KMS-11 (cell line): ENCODE data around the gene GFER.
"Not testable (repeated sequence)": the region's sequence is repeated elsewhere in the genome, so short reads cannot be mapped to it uniquely, and the experiment has no call there.

Experiments used
- H2AFZ ChIP-seq: fragments of 200-600 bp; sonication (generic); 2 replicates; pipeline ENCODE4 v1.6.1; 2016; ENCODE audit warnings: antibody characterized with exemption, mixed run types, low read depth
- H3K27ac ChIP-seq: fragments of 200-600 bp; sonication (generic); 2 replicates; pipeline ENCODE4 v1.6.1; 2016; ENCODE audit warnings: mild to moderate bottlenecking, mixed run types
- H3K27me3 ChIP-seq: fragments of 200-600 bp; sonication (generic); 2 replicates; pipeline ENCODE4 v1.6.1; 2017; ENCODE audit warnings: mild to moderate bottlenecking, low read depth, mixed run types, moderate library complexity; ENCODE audit not compliant: insufficient read depth
- H3K36me3 ChIP-seq: fragments of 200-600 bp; sonication (generic); 2 replicates; pipeline ENCODE4 v1.6.1; 2017; ENCODE audit warnings: mild to moderate bottlenecking, mixed run types; ENCODE audit not compliant: insufficient read depth
- H3K4me1 ChIP-seq: fragments of 200-600 bp; sonication (generic); 2 replicates; pipeline ENCODE4 v1.6.1; 2016; ENCODE audit warnings: mild to moderate bottlenecking, low read depth, mixed run types; ENCODE audit not compliant: poor library complexity, severe bottlenecking
- H3K4me2 ChIP-seq: fragments of 200-600 bp; sonication (generic); 2 replicates; pipeline ENCODE4 v1.7.0; 2016; ENCODE audit warnings: mild to moderate bottlenecking, mixed run types
- H3K4me3 ChIP-seq: fragments of 200-600 bp; sonication (generic); IDR thresholded peaks from 2 replicates; pipeline ENCODE4 v1.6.1; 2017; ENCODE audit warnings: low read depth, low read length, mixed read lengths; ENCODE audit not compliant: insufficient read depth
- H3K79me2 ChIP-seq: fragments of 200-600 bp; sonication (generic); 2 replicates; pipeline ENCODE4 v1.6.1; 2016; ENCODE audit warnings: low read depth, mixed run types; ENCODE audit not compliant: insufficient read depth
- H3K9ac ChIP-seq: fragments of 200-600 bp; sonication (generic); 2 replicates; pipeline ENCODE4 v1.6.1; 2016; ENCODE audit warnings: mild to moderate bottlenecking, mixed run types
- H4K20me1 ChIP-seq: fragments of 200-600 bp; sonication (generic); 2 replicates; pipeline ENCODE4 v1.6.1; 2016; ENCODE audit warnings: mild to moderate bottlenecking, mixed run types; ENCODE audit not compliant: insufficient read depth
- TF ChIP-seq, protein P1 (sequence below): fragments of 200-600 bp; sonication (generic); conservative IDR thresholded peaks from 2 replicates; pipeline ENCODE4 v1.6.1; 2017; ENCODE audit warnings: low read depth, mild to moderate bottlenecking, antibody characterized with exemption, low read length, moderate library complexity, mixed read lengths

GFER gene

DNA sequence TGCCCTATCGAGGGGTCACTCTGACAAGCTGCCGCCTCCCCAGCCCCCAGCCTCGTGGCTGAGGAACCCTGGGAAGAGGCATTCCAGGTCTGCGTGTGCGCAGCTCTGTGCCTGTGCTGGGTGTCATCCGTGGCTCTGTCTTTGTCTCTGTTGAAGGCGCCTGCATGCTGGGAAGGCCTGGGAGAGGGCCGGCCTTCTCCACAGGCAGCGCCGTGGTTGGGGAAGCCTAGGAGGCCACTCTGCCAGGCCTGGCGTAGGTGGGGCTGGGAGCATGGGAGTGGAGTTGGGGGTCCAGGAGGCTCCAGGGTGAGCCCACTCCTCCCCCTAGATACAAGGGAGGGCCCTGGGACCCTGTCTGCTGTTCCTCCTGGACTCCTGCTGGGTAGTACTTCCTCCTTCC, 46.0 kb downstream of the GFER start:
- H3K9ac ChIP-seq: no peak overlapping the region
- TF ChIP-seq, protein P1, sequence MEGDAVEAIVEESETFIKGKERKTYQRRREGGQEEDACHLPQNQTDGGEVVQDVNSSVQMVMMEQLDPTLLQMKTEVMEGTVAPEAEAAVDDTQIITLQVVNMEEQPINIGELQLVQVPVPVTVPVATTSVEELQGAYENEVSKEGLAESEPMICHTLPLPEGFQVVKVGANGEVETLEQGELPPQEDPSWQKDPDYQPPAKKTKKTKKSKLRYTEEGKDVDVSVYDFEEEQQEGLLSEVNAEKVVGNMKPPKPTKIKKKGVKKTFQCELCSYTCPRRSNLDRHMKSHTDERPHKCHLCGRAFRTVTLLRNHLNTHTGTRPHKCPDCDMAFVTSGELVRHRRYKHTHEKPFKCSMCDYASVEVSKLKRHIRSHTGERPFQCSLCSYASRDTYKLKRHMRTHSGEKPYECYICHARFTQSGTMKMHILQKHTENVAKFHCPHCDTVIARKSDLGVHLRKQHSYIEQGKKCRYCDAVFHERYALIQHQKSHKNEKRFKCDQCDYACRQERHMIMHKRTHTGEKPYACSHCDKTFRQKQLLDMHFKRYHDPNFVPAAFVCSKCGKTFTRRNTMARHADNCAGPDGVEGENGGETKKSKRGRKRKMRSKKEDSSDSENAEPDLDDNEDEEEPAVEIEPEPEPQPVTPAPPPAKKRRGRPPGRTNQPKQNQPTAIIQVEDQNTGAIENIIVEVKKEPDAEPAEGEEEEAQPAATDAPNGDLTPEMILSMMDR: no peak
- H3K79me2 ChIP-seq: no peaks in the 10 kb centered on the region
- H3K36me3 ChIP-seq: no peaks in the 10 kb centered on the region
- peaks cover 18% of the 10 kb centered on the region for H3K4me1 ChIP-seq
- no peak overlapping the region for H3K27ac ChIP-seq
- H3K27me3 ChIP-seq: peaks cover 17% of the 10 kb centered on the region
- no peak overlapping the region for H2AFZ ChIP-seq
- no peak overlapping the region for H3K4me3 ChIP-seq
- H4K20me1 ChIP-seq: no peaks in the 10 kb centered on the region
- no peak overlapping the region for H3K4me2 ChIP-seq

DNA sequence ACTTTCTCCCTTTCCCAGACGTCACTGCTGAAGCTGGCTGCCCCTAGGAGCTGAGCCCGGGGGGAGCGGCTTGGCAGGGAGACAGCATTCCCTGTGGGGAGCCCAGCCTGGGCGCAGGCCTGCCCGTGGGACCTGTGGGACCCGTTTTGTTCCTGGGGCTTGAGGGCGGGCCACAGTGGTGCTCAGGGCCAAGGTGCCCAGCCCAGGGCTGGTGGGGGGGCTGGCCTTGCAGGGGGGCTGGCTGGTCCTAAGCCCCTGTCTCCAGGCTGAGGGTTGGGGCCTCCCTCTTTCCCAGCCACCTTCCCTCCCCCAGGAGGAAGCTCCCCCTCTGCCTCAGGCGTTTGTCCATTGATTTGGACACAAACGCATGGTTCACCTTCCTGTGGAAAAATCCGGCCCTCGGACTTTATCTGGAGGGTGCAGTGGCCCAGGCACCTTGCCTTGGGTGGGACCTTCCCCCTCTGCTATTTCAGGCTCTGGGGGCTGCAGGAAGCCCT, 47.1 kb downstream of the GFER start:
- no peaks in the 10 kb centered on the region for H4K20me1 ChIP-seq
- H3K27me3 ChIP-seq: peaks cover 12% of the 10 kb centered on the region
- H3K9ac ChIP-seq: no peak overlapping the region
- H3K36me3 ChIP-seq: no peaks in the 10 kb centered on the region
- no peak overlapping the region for H2AFZ ChIP-seq
- H3K4me3 ChIP-seq: no peak overlapping the region
- H3K79me2 ChIP-seq: no peaks in the 10 kb centered on the region
- H3K27ac ChIP-seq: no peak overlapping the region
- TF ChIP-seq, protein P1: no peak
- peaks cover 18% of the 10 kb centered on the region for H3K4me1 ChIP-seq
- H3K4me2 ChIP-seq: no peak overlapping the region

DNA sequence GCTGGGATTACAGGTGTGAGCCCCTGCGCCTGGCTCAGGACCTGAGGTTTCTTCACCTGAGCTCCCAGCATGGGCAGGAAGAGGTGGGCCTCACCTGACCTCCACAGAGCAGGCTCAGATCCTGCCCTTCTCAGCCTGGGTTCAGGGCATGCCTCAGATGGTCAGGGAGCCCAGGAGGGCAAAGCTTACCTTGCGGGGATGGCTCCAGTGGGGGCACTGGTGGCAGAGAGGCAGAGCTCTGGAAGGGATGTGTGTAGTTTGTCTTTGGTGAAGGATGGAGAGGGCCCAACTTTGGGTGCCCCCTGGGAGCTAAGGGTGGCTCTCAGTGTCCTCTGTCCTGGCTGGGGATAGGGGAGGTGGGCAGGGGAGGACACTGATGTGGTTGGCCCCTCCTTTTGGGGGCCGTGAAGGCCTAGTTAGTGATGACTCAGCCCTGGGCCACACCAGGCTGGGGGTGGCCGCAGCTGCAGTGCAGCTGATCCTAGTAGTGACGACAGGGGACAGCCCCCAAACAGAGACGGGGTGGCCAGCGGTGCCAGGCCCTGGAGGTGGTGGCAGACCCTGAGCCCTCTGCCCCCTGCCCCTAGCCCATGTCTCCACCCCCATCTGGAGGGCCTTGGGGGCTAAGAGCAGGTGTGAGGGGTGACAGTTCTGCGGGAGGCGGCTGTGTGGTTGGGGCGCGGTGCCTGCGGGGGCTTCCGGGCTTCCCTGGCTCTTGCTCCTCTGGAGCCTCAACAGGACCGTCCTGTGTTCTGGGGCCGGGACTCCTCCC, 48.5 kb downstream of the GFER start:
- H2AFZ ChIP-seq: no peak overlapping the region
- H3K9ac ChIP-seq: no peak overlapping the region
- peaks cover 16% of the 10 kb centered on the region for H3K4me1 ChIP-seq
- H3K79me2 ChIP-seq: no peaks in the 10 kb centered on the region
- peak overlapping the region; percentile 11; the same call in 1 of the 2 replicates for H3K4me2 ChIP-seq
- no peaks in the 10 kb centered on the region for H3K36me3 ChIP-seq
- no peak overlapping the region for H3K4me3 ChIP-seq
- H4K20me1 ChIP-seq: no peaks in the 10 kb centered on the region
- H3K27ac ChIP-seq: no peak overlapping the region
- peaks cover 7% of the 10 kb centered on the region for H3K27me3 ChIP-seq
- TF ChIP-seq, protein P1: no peak

DNA sequence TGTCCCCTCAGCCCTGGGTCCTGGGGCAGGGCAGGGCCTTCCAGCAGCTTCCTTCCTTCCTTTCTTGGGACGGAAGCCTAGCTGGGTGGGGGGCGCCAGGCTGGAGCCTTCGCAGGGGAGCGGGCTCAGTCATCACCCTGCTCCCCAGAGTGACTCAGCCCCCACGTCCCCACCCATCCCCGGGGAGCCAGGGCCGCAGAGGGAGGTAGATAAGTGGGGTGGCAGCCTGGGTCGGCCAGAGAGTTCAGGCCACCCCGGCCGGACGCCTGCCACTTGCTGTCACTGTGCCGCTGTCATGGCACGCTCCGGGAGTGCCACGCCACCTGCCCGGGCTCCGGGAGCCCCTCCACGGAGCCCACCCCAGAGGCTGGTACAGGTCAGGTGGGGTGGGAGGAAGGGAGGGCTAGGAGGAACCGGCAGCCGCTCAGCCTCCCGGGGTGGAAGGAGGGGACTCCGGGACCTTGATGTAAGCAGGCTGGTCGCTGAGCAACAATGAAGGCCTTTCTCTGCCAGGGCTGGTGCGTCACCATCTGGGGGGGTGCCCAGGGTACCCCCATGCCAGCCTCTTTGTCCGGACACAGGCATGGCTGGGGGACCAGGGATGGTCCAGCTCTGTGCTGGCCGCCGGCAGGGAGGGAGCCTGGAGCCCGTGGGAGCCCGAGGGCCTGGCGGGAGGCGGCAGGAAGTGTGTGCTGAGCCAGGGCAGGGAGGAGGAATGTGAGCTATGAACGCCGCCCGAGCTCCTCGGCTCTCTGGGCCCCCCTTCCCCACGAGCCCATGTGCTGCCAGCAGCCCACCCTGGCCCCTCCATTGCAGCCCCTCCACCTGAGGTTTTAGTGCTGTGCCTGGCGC, 49.3 kb downstream of the GFER start:
- Histone ChIP-seq H3K9ac (no peak overlapping the region), H2AFZ (no peak overlapping the region), H3K4me2 (no peak overlapping the region), H3K4me1 (peaks cover 14% of the 10 kb centered on the region), H3K36me3 (no peaks in the 10 kb centered on the region), H3K27ac (no peak overlapping the region), H3K79me2 (no peaks in the 10 kb centered on the region), H3K27me3 (no peaks in the 10 kb centered on the region), H4K20me1 (no peaks in the 10 kb centered on the region), H3K4me3 (no peak overlapping the region)
- TF ChIP-seq, protein P1: no peak

DNA sequence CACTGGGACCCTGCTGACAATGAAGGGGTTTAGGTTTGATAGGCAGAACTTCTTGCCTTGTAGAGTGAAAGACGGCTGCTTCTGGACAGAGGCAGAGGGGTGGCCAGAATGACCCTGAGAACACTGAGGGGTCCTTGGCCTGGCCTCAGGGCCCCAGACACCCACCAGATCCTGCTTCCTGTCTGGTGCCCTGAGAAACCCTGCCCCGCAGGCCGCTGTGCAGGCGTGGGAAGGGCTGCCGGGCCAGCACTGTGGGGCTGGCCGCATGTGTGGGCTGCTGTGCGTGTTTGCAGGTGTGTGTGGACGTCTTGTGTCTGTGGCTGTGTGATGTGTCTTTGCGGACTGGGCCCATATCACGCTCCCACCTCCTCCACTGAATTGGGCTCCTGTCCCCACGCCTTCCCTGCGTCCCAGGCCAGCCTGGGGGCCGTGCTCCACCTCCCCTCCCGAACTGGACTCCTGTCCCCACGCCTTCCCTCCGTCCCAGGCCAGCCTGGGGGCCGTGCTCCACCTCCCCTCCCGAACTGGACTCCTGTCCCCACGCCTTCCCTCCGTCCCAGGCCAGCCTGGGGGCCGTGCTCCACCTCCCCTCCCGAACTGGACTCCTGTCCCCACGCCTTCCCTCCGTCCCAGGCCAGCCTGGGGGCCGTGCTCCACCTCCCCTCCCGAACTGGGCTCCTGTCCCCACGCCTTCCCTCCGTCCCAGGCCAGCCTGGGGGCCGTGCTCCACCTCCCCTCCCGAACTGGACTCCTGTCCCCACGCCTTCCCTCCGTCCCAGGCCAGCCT, 50.1 kb downstream of the GFER start:
- not testable (repeated sequence) for H3K4me2 ChIP-seq, H4K20me1 ChIP-seq, H3K27me3 ChIP-seq, H3K36me3 ChIP-seq, H2AFZ ChIP-seq, H3K79me2 ChIP-seq, H3K27ac ChIP-seq, H3K4me3 ChIP-seq, H3K9ac ChIP-seq
- peaks cover 14% of the 10 kb centered on the region for H3K4me1 ChIP-seq
